RWPE2 (cell line): ENCODE data around the gene ALDH3B1.

Experiments used
- ATAC-seq: fragments of 200-7000 bp; cut with Tn5 transposase; 3 replicates; pipeline ENCODE4 v1.9.1; 2021; ENCODE audit warnings: low read depth
- DNase-seq: peaks from one replicate; pipeline ENCODE4 v3.0.0-alpha.2; 2020; ENCODE audit warnings: low spot score
- H3K27ac ChIP-seq: fragments of 450-650 bp; 2 replicates; pipeline ENCODE4 v1.5.1; 2017; ENCODE audit warnings: mild to moderate bottlenecking; ENCODE audit not compliant: poor library complexity, severe bottlenecking
- H3K27me3 ChIP-seq: fragments of 250-450 bp; sonication (Bioruptor Pico); 2 replicates; pipeline ENCODE4 v1.5.1; 2021; ENCODE audit warnings: mild to moderate bottlenecking, moderate library complexity; ENCODE audit not compliant: insufficient read depth, poor library complexity, severe bottlenecking
- H3K36me3 ChIP-seq: fragments of 250-450 bp; sonication (Bioruptor Pico); 2 replicates; pipeline ENCODE4 v1.5.1; 2020; ENCODE audit warnings: low read depth, mild to moderate bottlenecking, moderate library complexity
- H3K4me1 ChIP-seq: fragments of 250-450 bp; sonication (Bioruptor Pico); 2 replicates; pipeline ENCODE4 v1.5.1; 2021; ENCODE audit warnings: mild to moderate bottlenecking, moderate library complexity; ENCODE audit not compliant: insufficient read depth, poor library complexity, severe bottlenecking
- H3K4me3 ChIP-seq: fragments of 250-450 bp; sonication (Bioruptor Pico); 2 replicates; pipeline ENCODE4 v1.5.1; 2021; ENCODE audit warnings: mild to moderate bottlenecking, moderate library complexity; ENCODE audit not compliant: severe bottlenecking
- H3K9me3 ChIP-seq: fragments of 250-450 bp; sonication (Bioruptor Pico); 2 replicates; pipeline ENCODE4 v1.5.1; 2021; ENCODE audit warnings: mild to moderate bottlenecking, moderate library complexity; ENCODE audit not compliant: severe bottlenecking
- CTCF ChIP-seq: fragments of 450-650 bp; IDR thresholded peaks from one replicate; pipeline ENCODE4 v1.5.1; 2017; ENCODE audit warnings: mild to moderate bottlenecking, moderate library complexity; ENCODE audit not compliant: poor library complexity, severe bottlenecking

Gene ALDH3B1

GRCh38 chr11:68047437-68048290, 37.5 kb downstream of the ALDH3B1 start:
- Histone ChIP-seq H3K27ac (no peak overlapping the region), H3K27me3 (no peaks in the 10 kb centered on the region), H3K9me3 (no peaks in the 10 kb centered on the region), H3K36me3 (peaks cover 39% of the 10 kb centered on the region), H3K4me1 (no peaks in the 10 kb centered on the region), H3K4me3 (no peak overlapping the region)
- no peak for ATAC-seq
- no peak for TF ChIP-seq CTCF
- DNase-seq = no peak

GRCh38 chr11:68048681-68049508, 38.8 kb downstream of the ALDH3B1 start:
- Histone ChIP-seq H3K27me3 (no peaks in the 10 kb centered on the region), H3K9me3 (no peaks in the 10 kb centered on the region), H3K36me3 (peaks cover 33% of the 10 kb centered on the region), H3K27ac (no peak overlapping the region), H3K4me3 (no peak overlapping the region), H3K4me1 (no peaks in the 10 kb centered on the region)
- no peak for TF ChIP-seq CTCF
- no peak for ATAC-seq
- DNase-seq = no peak

GRCh38 chr11:68049509-68050370, 39.6 kb downstream of the ALDH3B1 start:
- no peaks in the 10 kb centered on the region for H3K27me3 ChIP-seq
- TF ChIP-seq CTCF = no peak
- H3K36me3 ChIP-seq = peaks cover 33% of the 10 kb centered on the region
- H3K27ac ChIP-seq = no peak overlapping the region
- H3K9me3 ChIP-seq = no peaks in the 10 kb centered on the region
- no peak overlapping the region for H3K4me3 ChIP-seq
- H3K4me1 ChIP-seq = no peaks in the 10 kb centered on the region
- ATAC-seq (no peak), DNase-seq (no peak)

- no peaks in the 10 kb centered on the region for H3K4me1 ChIP-seq
- no peak for TF ChIP-seq CTCF
- no peak overlapping the region for H3K27ac ChIP-seq
- peaks cover 33% of the 10 kb centered on the region for H3K36me3 ChIP-seq
- ATAC-seq (no peak), DNase-seq (no peak)
- no peak overlapping the region for H3K4me3 ChIP-seq
- H3K9me3 ChIP-seq = no peaks in the 10 kb centered on the region
- no peaks in the 10 kb centered on the region for H3K27me3 ChIP-seq
These were observed 40.3 kb downstream of the ALDH3B1 start for GRCh38 chr11:68050371-68050841.
